HG02840 (cell line): Measurements from ENCODE around the gene DUSP3.

Experiments
- ATAC-seq: cut with Tn5 transposase; IDR thresholded peaks from one replicate; pipeline ENCODE4 v1.9.1; 2021; ENCODE audit warnings: mild to moderate bottlenecking, moderate library complexity, moderate number of reproducible peaks; ENCODE audit not compliant: unreplicated experiment, low FRiP score

Gene DUSP3

GRCh38 chr17:43770957-43771356, 7.8 kb downstream of the DUSP3 start:
- ATAC-seq: no peak

- no peak for ATAC-seq
These were observed 8.9 kb downstream of the DUSP3 start for GRCh38 chr17:43769859-43770258.

- no peak for ATAC-seq
These were observed 9.4 kb downstream of the DUSP3 start for GRCh38 chr17:43769426-43769825.

DNA sequence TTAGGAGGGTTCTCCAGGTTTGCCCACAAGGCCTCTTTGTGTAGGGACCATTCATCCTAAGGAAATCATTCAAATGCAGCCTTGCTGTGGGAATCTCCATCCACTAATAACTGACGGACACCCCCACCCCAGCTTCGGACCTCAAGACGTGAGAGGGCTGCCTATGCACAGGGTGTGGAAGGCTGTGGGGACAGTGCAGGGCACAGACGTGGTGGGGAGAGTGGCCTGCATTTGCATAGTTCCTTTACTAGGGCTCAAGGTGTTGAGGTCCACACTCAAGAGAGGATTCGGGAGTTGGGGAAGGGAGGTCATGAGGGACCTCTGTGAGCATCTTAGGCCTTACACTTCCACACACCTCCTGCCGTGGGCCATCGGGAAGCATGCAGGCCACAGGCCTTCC, 9.8 kb downstream of the DUSP3 start:
- ATAC-seq: no peak

DNA sequence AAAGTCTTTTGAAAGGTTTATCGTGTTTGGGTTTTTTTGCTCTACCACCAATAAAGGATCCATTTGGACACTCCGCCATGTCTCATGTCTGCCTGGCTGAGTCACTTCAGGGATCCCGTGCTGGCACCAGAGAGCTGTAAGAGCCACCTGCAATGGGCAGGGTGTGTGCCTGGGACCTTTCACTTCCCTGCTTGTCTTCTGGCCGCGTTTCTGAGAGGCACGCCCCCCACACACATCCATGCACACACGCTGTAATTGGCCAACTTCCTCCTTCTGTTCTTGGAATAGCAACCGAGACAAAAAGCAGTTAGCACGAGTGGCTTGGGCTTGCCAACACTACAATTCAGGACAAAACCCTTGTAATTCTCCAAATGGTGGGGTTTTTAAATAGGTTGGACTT, 10.4 kb downstream of the DUSP3 start:
- no peak for ATAC-seq

GRCh38 chr17:43767713-43768059, 11.1 kb downstream of the DUSP3 start:
- ATAC-seq: no peak

- ATAC-seq: no peak
These were observed 11.6 kb downstream of the DUSP3 start for GRCh38 chr17:43767053-43767712.

GRCh38 chr17:43766413-43767052, 12.2 kb downstream of the DUSP3 start:
- no peak for ATAC-seq

GRCh38 chr17:43760254-43760852, 18.4 kb downstream of the DUSP3 start:
- ATAC-seq: no peak

- no peak for ATAC-seq
These were observed 18.9 kb downstream of the DUSP3 start for GRCh38 chr17:43759836-43760235.

DNA sequence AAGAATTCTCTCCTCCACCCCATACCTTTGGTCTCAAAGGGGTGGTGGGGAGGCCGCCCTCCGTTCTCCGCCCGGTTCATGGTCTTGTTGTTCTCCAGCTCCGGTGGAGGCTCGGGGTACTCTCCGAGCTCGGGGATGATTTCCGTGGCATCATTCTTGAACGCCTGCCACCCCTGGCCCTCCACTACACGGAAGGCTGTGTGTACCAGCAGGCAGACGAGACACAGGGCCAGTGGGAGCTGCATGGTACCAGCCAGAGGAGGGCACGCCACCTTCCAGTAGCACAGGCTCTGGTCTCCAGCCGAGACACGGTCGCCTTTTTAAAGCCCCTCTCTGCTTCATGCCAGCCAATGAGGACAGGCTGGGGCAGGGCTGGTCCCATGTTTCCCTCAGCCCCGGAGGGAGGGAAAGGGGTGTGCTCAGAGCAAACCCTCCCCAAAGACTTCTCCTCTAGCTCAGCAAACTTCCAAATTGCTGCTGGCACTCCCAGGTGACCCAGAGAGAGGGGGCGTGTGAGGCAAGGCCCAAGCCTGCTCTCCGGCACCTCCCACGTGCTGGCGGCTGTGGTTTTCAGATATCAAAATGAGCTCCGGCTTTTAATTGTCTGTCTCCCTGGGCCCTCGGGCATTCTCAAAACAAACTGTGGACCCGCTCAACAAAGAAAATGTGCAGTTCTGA, 20.1 kb downstream of the DUSP3 start, which contains the start of gene SOST:
Gene SOST, minus strand, starts transcription at position 295 of the 678 bp plus-strand sequence. Its CDS starts 50 bp downstream, at position 245.
- no peak for ATAC-seq

GRCh38 chr17:43758086-43758485, 20.7 kb downstream of the DUSP3 start:
- no peak for ATAC-seq

DNA sequence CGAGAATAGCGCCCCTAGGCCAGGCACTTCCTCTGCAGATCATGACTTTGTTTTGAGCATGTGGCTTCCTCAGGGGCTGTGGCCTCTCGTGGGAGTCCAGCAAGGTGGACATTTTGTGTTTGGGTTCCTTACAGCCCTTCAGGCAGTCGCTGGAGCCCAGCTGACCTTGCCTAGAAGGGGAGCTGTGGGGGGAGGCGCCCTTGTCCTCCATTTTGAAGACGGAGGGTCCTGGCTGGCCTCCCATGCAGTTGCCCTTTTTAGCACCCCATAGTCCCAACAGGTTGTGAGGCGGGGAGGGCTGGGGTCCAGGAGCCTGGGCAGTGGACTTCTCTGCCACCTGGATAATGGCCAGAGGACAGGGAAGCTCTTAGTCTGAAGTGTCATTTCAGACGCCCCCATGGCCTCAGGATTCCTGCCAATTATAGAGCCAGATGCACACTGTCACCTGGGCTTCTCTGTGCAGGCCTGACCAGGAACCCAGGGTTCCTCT, 21.6 kb downstream of the DUSP3 start:
- ATAC-seq: no peak

DNA sequence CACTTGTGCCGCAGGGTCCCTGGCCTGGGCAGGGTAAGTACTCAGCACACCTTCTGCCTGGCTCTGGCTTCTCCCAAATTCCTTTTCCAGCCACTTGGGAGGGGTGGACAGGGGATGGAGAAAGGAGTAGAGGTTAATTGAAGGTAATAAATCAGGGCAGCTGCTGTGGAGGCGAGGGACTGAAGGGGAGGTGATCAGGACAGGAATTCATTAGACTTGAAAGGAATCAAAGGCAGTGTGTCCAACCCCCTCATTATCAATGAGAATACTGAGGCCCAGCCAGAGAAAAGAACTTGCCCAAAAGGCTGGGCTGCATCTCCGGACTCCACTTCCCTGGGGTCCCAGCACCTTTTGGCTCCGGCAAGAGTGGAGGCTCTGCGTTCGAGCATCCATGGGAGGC, 22.6 kb downstream of the DUSP3 start:
- no peak for ATAC-seq

- no peak for ATAC-seq
These were observed 23.3 kb downstream of the DUSP3 start for GRCh38 chr17:43755389-43755875.

DNA sequence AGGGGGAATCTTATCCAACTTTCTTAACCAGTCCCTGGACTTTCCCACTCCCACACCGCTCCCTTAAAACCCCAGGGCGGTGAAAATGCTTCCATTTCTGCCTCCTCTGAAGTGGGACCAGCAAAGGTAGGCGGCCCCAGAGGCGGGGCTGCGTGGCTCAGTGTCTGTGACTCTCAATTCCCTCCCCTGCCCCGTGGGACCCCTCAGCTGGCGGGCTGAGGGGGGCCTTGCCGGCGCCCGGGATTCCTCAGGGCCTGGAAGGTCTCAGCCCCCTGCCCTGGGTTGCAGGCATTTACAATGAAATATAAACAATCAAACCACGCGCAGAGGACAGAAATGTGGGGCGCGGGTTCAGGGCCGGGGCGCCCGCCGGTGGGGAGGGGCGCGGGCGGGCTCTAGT, 23.8 kb downstream of the DUSP3 start:
- no peak for ATAC-seq

DNA sequence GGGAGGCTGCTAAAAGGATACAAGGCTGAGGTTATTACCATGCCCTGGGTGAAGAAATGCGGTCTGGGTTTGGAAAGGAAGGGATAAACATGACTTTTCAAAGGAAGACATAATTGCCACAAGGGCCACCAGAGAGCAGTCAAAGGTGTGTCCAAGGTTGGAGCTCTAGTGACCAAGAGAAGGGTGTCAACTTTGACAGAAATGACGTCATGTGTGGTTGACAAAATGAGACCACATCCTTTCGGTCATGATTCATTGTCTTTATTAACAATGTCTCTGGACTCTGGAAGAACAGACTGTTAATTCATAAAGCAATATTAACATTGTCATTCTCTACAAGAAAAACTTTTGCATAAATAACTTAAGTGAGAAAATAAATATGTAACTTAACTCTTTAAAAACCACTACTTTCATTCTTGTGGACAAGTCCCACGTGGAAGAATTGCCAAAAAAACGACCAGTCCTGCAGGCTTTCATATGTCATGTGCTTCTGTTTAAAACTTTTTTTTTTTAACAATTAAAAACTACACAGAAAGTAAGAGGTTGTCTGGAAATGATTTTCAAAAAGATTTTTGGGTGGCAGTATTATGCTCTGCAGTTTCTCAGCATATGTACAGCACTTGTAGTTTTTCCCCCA, 25.2 kb downstream of the DUSP3 start:
- ATAC-seq: no peak

DNA sequence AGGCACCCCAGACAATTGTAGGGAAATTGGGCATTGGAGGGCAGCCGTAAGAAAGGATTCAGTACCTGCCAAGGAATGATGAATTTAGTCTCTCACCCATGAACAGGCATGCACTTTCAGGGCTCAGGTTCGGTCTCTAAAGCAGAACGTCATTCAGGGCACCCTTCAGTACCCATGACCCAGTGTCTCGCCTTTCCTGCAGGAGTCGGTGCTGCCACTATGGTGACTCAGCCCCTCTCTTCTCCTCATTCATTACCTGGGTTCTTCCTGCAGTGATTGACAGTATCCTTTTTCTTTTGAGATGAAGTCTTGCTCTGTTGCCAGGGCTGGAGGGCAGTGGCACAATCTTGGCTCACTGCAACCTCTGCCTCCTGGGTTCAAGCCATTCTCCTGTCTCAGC, 28.6 kb downstream of the DUSP3 start:
- ATAC-seq: no peak

GRCh38 chr17:43745541-43745940, 33.2 kb downstream of the DUSP3 start:
- no peak for ATAC-seq

- ATAC-seq: no peak
These were observed 37.1 kb downstream of the DUSP3 start for GRCh38 chr17:43741636-43742035.

DNA sequence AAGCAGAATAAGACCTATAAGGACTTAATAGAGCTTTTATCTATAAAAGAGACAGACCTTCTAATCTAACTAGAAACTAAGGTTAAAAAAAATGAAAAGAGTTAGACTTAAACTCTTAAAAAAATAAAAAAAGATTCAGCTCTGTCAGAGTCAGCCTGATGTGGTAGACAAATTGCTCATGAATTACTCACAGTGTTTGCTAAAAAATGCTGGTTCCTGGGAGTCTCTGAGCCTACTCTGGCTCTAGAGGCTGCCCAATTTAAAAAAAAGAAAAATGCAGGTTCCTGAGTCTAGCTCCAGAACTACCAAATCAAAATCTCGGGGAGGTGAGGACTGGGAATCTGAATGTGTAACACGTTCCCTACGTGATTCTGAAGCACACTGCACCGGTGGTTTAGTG, 38.2 kb downstream of the DUSP3 start:
- ATAC-seq: no peak
